HG02763 (cell line): ENCODE data around the gene DSCAM.

Experiments used
- ATAC-seq: cut with Tn5 transposase; IDR thresholded peaks from one replicate; pipeline ENCODE4 v1.9.1; 2021; ENCODE audit warnings: mild to moderate bottlenecking, moderate library complexity; ENCODE audit not compliant: unreplicated experiment

Gene DSCAM

GRCh38 chr21:40021558-40022351 lies 825.2 kb downstream of the DSCAM start:
- ATAC-seq = no peak

- ATAC-seq = no peak
These were observed 826.3 kb downstream of the DSCAM start for GRCh38 chr21:40020651-40021050.

GRCh38 chr21:40018871-40019475 lies 828.0 kb downstream of the DSCAM start:
- ATAC-seq = no peak

DNA sequence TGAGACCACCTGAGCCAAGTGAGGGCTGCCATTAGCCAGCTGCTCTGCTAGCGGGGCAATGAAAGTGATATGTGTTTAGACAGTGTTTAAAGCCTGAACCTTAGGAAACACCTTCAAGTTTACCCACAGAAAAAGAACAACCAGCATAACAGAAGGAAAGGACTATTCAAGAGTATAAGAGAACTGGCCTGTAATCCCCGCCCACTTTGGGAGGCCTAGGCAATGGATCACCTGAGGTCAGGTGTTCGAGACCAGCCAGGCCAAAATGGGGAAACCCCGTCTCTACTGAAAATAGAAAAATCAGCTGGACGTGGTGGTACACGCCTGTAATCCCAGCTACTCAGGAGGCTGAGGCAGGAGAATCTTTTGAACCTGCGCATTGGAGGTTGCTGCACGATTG lies 830.3 kb downstream of the DSCAM start:
- no peak for ATAC-seq

- ATAC-seq = no peak
These were observed 830.7 kb downstream of the DSCAM start for GRCh38 chr21:40016234-40016633.

DNA sequence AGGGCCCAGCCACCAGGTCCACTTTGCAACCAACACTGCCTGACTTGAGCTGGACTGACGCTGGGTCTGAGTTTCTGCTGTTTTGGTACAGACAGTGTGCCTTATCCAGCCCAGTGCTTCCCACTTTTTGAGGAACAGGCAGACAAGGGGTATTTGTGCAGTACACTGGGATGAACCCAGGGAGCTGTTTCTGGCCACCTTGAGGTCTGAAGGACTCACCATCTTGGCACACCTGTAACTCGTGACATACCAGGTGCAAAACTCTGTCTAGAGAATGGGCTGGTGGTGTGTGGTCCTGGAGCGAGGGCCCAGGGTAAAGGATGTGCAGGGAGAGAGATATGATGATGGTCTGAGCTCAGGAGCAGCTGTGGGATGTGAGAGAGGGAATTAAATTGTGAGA lies 831.1 kb downstream of the DSCAM start:
- ATAC-seq = no peak

DNA sequence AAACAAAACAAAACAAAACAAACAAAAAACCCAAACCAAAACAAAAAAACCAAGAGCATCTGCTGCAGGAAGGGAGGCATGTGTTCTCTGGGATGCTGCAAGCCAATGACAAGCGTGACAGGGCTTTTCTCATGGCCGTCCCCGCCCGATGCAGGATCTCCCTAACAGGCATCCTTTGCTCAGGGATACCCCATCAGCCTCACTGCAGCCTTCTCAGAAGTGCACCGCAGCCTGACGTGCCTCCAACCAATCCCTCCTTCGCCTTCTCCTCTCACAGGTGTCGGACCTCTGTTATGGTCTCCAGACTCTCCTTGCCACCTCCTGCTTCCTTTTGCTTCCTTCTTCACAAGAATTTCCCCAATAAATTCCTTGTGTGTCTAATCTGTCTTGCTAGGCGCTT lies 832.6 kb downstream of the DSCAM start:
- ATAC-seq = no peak

GRCh38 chr21:40013001-40013735 lies 833.8 kb downstream of the DSCAM start:
- ATAC-seq = no peak

GRCh38 chr21:40011371-40011770 lies 835.6 kb downstream of the DSCAM start:
- no peak for ATAC-seq

DNA sequence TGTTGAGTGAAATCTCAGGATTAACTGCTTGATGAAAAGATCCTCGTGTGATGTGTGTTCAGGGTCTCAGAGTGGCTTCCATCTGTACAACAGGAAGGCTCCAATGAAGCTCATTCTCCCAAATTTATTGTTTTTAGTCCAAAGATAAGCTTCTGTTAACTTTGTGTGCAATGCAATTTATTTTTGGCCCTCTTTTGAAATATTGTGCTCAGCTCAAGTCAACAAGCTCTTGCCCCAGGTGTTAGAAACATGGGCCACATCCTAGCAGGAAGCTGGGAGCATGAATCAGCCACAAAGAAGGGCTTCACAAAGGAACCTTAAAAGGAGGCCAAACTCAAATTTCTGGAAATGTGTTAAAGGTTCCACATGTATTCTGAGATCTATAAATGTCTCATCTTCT lies 844.0 kb downstream of the DSCAM start:
- no peak for ATAC-seq

GRCh38 chr21:39984286-39984991 lies 862.5 kb downstream of the DSCAM start:
- ATAC-seq = no peak

- ATAC-seq = no peak
These were observed 866.6 kb downstream of the DSCAM start for GRCh38 chr21:39980241-39980820.

GRCh38 chr21:39979321-39979720 lies 867.6 kb downstream of the DSCAM start:
- ATAC-seq = no peak

- no peak for ATAC-seq
These were observed 870.2 kb downstream of the DSCAM start for GRCh38 chr21:39976800-39977199.

DNA sequence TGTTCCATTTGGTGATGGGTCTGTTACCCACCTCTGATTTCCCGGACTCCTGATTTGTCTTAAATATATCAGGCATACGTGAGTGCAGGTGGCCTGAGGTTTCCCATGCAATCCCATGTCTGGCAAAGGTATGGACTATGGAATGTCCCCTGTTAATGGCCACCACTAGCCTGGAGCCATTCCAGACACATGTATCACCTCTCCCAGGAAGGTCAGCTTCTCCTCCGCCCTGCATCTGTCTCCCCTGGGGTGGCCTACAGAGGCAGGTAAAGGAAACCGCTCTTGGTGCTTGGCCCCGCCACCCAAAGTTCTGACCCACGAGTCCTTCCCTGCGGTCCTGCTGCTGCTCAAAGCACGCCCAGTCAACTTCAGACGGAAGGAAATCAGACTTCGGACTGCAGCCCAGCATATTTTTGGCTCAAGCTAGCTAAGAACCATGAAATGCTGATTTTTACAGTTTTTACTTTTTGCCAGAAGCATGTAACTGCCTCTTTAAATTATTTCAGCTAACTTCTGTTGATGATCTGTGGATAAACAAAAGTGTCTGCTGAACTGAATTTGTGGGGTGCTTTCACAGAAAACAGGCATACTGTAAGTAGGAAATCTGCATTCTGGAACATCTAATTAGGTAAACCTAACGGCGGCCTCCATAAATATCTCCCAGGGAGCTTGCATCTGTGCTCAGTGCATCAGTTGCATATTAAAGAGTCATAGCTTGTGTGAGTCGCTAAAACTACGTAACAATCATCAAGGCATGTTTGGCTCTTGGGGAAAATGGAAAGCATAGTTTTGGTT lies 873.8 kb downstream of the DSCAM start:
- ATAC-seq = no peak

GRCh38 chr21:39972471-39972870 lies 874.5 kb downstream of the DSCAM start:
- no peak for ATAC-seq

- ATAC-seq = no peak
These were observed 875.0 kb downstream of the DSCAM start for GRCh38 chr21:39971956-39972355.

DNA sequence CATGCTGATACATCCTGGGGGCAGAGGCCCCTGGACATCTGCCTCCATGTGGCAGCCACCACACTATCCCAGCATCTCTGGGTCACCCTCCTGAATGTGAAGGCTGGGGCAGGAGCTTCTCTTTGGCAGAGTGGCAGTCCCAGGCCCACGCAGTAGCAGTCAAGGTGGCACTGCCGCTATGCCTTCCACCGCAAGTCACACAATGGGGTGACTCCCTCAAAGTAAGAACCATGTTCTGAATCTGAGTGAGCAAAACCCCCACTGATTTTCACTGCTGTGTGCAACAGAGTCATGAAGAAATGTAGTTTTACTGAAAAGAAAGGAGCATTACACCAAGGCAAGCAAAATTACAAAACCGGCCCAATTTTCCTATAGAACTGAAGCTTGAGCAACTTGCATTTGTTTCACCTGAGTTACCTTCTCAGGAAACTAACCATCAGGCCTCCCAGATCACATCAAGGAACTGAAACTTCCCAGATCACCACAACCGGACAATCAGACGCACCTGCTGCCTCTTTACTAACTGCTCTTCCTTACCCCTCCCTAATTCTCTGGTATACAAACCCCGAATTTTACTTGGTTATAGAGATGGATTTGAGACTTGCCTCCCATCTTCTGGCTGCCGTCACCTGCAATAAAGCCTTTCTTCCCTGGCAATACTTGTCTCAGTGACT lies 877.1 kb downstream of the DSCAM start:
- no peak for ATAC-seq

DNA sequence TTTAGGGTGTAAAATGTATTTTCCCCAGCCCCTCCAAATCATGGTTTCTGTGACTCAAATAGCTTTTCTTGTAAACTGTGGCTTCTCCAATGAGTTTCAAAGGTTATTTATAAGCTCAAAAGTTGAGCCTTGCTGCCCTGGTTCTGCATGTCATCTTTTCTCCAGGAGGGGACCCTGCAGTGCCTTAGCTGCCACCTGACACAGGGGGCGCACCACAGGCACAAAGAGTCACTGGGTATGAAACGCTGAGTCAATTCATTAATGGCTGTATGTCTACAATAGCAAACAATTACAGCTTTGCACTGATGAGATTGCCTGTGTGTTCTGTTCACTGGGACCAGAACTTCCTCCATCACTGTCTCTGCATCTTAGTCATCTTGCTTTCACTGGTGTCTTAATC lies 878.9 kb downstream of the DSCAM start:
- no peak for ATAC-seq

DNA sequence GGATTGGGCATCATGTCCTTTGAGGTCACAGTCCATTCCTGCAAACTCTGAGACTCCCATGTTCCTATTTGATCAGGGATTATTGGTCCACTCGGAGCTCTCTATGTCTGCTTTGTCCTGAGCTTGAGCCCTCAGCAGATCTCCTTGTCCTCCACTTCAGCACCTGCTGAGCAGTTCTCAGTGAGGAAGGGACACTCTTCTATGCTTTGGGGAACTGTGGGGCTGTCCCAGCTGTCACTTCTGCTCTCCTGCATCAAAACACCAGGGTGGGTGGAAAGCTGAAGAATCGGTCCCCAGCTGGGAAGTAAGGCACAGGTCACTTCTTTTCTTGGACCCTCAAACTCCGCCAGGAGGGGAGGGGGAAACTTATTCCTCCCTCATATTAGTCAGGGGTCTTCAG lies 880.2 kb downstream of the DSCAM start:
- ATAC-seq = no peak
